ENCODE data around the gene XXYLT1.

DNA sequence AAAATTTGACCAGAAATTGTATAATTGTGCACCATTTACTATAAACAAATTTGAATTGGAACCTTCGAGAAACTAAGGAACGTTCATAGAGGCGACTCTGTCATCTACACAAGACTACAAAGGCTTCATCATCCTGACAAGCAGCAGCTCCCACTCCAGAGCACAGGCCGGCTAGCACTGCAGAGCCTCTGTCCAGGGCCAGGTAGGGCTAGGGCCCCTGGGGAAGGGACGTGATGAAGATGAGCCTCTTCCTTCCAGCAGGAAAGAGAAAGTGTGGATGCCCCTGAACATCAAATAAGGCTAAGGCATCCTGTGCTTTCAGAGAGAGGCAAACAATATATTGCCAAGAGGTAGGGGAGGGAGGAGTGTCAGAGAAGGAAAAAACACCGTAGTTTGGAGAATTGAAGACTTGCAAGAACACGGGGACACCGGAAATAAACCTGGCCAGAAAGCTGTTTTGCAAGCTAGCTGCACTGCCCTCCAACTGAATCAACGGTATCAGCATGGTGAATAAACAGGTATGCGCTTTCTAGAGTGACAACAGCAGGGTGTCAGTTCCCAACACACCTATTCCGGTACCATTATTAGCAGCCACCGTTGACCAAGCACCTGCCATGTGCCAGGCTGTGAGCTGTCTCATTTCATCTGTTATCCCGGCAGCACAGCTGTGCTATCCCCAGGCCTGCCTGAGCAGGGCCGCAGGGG lies 12.4 kb downstream of the XXYLT1 start:
- TF ChIP-seq POLR2A (IDR thresholded peaks at IDR 0.05) = no peak
- TF ChIP-seq, protein P1, sequence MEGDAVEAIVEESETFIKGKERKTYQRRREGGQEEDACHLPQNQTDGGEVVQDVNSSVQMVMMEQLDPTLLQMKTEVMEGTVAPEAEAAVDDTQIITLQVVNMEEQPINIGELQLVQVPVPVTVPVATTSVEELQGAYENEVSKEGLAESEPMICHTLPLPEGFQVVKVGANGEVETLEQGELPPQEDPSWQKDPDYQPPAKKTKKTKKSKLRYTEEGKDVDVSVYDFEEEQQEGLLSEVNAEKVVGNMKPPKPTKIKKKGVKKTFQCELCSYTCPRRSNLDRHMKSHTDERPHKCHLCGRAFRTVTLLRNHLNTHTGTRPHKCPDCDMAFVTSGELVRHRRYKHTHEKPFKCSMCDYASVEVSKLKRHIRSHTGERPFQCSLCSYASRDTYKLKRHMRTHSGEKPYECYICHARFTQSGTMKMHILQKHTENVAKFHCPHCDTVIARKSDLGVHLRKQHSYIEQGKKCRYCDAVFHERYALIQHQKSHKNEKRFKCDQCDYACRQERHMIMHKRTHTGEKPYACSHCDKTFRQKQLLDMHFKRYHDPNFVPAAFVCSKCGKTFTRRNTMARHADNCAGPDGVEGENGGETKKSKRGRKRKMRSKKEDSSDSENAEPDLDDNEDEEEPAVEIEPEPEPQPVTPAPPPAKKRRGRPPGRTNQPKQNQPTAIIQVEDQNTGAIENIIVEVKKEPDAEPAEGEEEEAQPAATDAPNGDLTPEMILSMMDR (IDR thresholded peaks at IDR 0.05) = no peak
